Measurements from ENCODE around the gene MRPS18A. TPM values are rescaled to one million over a fixed set of nuclear protein-coding genes. Genes with fewer than 3 reads are reported as not detected.

MRPS18A gene
- total and polyA plus RNA-seq, 2 of the 13 experiments (the other 11 are each of a cell fraction or from before 2014, with no cell fraction given) = 87.8 to 89.1 TPM

GRCh38 chr6:43707767-43708166 is 20.2 kb upstream of the MRPS18A start:
- H3K4me3 ChIP-seq (replicated peaks in 1 of 3; ENCODE audit: insufficient read depth in 1 of 3, low read depth in 2 of 3, low read length in 3 of 3) = no peak overlapping the region
- H3K79me2 ChIP-seq (ENCODE audit: insufficient read depth, low read length) = no peaks in the 10 kb centered on the region
- no peak overlapping the region for H3K27ac ChIP-seq (ENCODE audit: extremely low read length, insufficient read depth, low read length)
- POLR2A ChIA-PET = no interaction called here
- no peak for ATAC-seq
- no peak overlapping the region for H3K9ac ChIP-seq (ENCODE audit: insufficient read depth, low read depth, low read length)
- CTCF ChIA-PET (ENCODE audit: low intra/inter-chr PET ratio, low total read pairs) = no interaction called here
- FAIRE-seq = no peak
- no TSS peak for BruUV-seq (replicated peaks)
- intact Hi-C loops (cut with micrococcal nuclease; ENCODE audit: unreplicated experiment) = no loop called here
- H3K4me1 ChIP-seq (ENCODE audit: insufficient read depth, low read length) = peaks cover 80% of the 10 kb centered on the region
- H3K36me3 ChIP-seq (replicated peaks in 1 of 2; ENCODE audit: control insufficient read depth in 1 of 2, insufficient read depth in 2 of 2, low read length in 2 of 2) = no peaks in the 10 kb centered on the region
- H3K9me3 ChIP-seq (ENCODE audit: low read length) = no peaks in the 10 kb centered on the region
- in situ Hi-C loops (cut with HindIII; ENCODE audit: extremely low pct_ligation_motif_present, low pct_unique_long_range_greater_than_20kb) = no loop called here
- H4K20me1 ChIP-seq (ENCODE audit: insufficient read depth, low read length) = no peaks in the 10 kb centered on the region
- H3K27me3 ChIP-seq (ENCODE audit: control insufficient read depth in 1 of 2, insufficient read depth in 2 of 2, low read length in 2 of 2) = peaks cover 0 to 9% of the 10 kb centered on the region in 2 experiments; a peak in 4 of 5 replicates
- no peak overlapping the region for H2AFZ ChIP-seq (ENCODE audit: low read length)
- WGBS (ENCODE audit: low lambda C conversion rate) = 0% methylated on average over 1 of the region's 1 CpG
- DNase-seq (ENCODE audit: low spot score) = no peak
- no peak overlapping the region for H3K4me2 ChIP-seq (ENCODE audit: low read depth, low read length)
- TF ChIP-seq ZNF337 (CRISPR knock-in tag; IDR thresholded peaks at IDR 0.05; ENCODE audit: borderline replicate concordance, low read depth) (no peak), TBL1XR1 (IDR thresholded peaks at IDR 0.05; ENCODE audit: borderline replicate concordance, low read length, partially characterized antibody) (no peak), PAX8 (CRISPR knock-in tag; IDR thresholded peaks at IDR 0.05; ENCODE audit: borderline replicate concordance) (no peak), ZNF83 (CRISPR knock-in tag; IDR thresholded peaks at IDR 0.05; ENCODE audit: borderline replicate concordance) (no peak), SRSF9 (IDR thresholded peaks at IDR 0.05; ENCODE audit: borderline replicate concordance, insufficient read depth, low read depth, low read length, poor library complexity, severe bottlenecking) (no peak), NR2C2 (CRISPR knock-in tag; IDR thresholded peaks at IDR 0.05; ENCODE audit: borderline replicate concordance) (no peak), ZSCAN12 (CRISPR knock-in tag; IDR thresholded peaks at IDR 0.05) (no peak), BRCA1 (CRISPR knock-in tag; IDR thresholded peaks at IDR 0.05) (no peak), EZH2 (conservative IDR thresholded peaks at IDR 0.05; ENCODE audit: low read depth, low read length) (no peak), KIAA2018 (CRISPR knock-in tag; IDR thresholded peaks at IDR 0.05; ENCODE audit: borderline replicate concordance) (no peak), ZFP41 (CRISPR knock-in tag; IDR thresholded peaks at IDR 0.05; ENCODE audit: borderline replicate concordance) (no peak), ZNF766 (CRISPR knock-in tag; IDR thresholded peaks at IDR 0.05; ENCODE audit: borderline replicate concordance) (no peak), ZNF234 (CRISPR knock-in tag; conservative IDR thresholded peaks at IDR 0.05) (no peak), SYNCRIP (IDR thresholded peaks at IDR 0.05; ENCODE audit: insufficient read depth, low read depth, low read length) (no peak), ZNF512 (CRISPR knock-in tag; IDR thresholded peaks at IDR 0.05) (no peak), ZNF225 (CRISPR knock-in tag; IDR thresholded peaks at IDR 0.05) (no peak)

Data from HepG2 (cell line).